NCI-H446 (cell line): Measurements from ENCODE around the gene ABCA13.

Source experiments
- DNase-seq, 2 experiments: peaks; one replicate each; lab custom pipeline; 2025; lab: John Stamatoyannopoulos, UW

The ABCA13 gene

GRCh38 chr7:48515171-48515570 is 343.9 kb downstream of the ABCA13 start:
- DNase-seq, result no peak

DNA sequence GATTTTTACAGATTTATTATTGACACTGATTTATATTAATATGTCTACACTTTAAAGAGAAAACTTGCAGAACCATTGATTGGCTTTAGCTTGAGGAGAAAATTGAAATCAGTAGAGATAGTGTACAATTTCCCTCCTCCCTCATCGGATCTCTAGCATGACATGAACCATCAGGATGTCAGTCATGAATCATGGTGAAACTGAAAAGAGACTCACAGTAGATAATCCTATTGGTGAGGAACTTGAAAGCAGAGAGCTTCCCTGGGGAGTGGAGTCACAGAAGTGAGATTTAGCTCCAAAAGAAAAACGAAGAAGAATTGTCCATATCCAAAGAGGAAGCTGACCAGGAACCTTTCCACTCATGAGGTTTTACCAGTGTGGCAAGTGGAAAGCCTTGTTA is 346.8 kb downstream of the ABCA13 start:
- no peak for DNase-seq

- DNase-seq, result no peak
Observed at GRCh38 chr7:48522692-48523091, 351.4 kb downstream of the ABCA13 start.

GRCh38 chr7:48525736-48526732 is 354.8 kb downstream of the ABCA13 start:
- DNase-seq, result no peak

DNA sequence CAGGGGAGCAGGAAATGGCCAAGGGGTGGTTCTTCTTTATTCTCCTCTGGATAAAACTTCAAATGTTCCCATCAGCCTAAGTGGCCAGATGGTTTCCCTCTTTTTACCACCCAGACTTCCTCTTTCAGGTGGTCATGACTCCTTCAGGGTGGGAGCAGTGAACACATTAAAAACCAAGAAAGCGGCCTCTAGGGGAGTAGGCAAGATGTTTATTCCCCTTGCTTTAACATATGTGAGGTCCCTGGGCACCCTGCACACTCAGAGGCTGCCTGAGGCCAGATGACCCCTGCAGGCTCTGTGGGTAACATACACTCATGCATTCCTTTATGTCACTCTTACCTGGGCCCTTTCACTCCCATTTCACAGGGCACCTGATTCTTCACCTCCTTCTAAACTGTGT is 357.4 kb downstream of the ABCA13 start:
- DNase-seq, result no peak

DNA sequence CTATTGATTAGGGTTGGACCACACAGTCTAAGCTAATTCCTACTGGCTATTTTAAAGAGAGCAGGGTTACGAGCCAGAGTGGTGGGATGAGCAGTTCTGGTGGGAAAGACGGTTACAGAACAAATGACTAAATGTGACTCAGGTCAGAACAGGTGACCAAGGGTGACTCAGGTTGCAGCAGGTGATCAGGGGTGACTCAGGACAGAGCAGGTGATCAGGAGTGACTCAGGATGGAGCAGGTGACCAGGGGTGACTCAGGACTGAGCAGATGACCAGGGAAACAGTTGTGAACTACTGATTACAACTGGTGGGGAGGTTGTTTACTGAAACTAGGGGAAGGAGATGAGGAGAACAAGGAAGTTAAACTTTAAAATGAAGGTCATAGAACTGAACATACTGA is 366.3 kb downstream of the ABCA13 start:
- no peak for DNase-seq

DNA sequence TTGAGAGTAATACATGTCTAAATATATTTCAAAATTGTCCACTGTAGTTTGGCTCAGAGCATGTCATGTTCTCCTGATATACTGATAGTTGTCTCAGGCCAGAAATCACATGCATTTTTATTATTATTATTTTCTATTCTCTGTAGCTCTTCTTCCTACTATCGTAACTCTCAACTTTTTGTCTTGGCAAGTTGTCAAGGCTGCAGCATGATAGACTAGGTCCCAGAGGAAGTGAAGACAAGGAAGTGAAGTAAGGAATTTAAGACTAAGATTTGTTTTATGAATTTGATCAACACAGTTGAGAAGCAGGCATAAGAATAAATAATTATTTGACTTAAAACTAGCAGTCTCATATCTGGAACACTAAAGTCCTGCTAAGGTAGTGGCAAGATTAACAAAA is 369.5 kb downstream of the ABCA13 start:
- no peak for DNase-seq

DNA sequence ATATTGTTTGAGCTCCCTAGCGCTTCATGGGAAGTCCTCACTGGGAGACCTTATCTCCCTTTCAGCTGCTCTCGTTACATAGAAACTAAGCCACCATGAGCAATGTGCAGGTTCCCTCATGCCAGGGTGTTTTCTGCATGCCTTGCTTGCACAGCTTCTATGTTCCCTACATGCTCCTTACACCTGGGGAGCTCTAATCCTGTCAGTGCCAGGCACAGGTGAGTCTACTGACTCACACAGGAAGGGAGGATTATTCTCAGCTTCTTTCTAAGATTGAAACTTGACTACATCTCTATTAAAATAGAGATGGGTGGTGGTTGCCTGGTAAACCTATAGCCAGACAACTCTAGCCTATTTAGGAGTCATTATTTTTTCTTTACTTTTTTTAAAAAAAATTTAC is 377.4 kb downstream of the ABCA13 start:
- no peak for DNase-seq

DNA sequence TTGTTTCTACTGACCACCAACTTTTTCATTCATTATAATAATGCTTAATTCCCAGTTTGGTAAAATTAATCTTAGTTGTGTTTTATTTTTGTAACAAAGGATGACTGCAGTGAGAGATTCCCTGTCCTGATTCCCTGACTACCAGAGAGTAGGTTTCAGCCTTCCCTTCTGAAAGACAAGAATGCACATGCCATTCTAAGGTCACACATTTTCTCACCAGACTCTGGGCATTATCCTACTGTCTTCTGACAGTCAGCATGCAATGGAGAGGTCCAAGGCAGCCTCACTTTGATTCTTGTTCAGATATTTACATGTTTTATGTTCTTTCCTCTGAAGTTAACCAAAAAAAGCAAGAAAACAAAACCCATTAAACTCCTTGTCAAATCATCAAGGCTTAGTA is 380.4 kb downstream of the ABCA13 start:
- DNase-seq, result no peak

DNA sequence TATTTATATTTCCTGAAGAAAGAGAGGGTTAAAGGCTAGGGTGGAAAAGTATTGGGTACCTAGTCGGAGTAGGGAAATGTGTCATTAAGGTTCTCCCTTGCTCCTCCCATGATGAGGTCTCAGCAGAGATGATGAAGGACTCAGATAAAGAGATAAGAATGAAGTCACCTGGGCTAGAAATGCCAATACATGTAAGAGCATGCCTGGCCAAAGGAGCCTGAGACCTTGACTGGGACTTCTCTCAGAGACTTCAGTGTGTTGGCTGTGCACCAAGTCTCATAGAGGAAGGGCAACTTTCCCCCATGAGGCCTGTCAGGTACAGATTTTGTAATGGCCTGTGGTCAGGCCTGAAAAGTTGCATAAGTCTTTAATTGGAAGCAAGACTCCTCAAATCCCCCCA is 392.1 kb downstream of the ABCA13 start:
- DNase-seq, result no peak

DNA sequence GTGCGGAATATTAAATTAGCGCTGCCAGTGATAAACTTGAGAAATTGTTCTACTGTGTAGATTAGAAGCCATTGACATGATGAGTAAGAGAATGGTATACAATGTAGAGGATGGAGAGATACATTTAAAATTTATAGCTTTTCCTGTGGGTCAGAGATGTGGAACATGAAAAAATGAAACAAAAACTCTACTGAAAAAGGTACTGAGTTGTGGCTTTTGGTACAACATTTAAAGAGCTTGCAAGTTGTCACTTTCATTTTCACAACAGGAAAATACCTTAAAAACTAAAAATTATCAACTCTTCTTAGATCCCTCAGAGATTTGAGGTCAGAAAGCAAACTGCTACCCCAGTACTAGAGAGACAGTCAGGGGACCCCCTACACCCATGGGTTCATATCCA is 404.3 kb downstream of the ABCA13 start:
- no peak for DNase-seq

GRCh38 chr7:48587475-48587874 is 416.2 kb downstream of the ABCA13 start:
- DNase-seq, result no peak

DNA sequence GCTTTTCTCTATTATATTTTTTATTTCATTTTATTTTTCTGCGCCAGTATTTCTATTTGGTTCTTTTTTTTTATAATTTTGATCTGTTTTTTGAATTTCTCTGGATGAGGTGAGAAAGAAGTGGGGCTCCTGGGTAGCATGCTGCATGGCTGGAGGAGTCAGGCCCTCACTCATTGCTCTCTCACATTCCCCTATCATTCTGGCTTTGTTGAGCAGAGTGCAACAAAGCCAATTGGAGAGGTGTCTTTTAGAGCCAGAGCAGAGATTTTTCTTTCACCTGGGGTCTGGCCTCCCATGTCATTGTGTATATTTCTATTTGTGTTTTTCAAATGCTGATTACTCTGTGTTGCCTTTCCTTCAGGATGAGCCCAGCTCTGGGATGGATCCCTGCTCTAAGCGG is 423.1 kb downstream of the ABCA13 start:
- DNase-seq, result no peak

GRCh38 chr7:48595756-48596155 is 424.5 kb downstream of the ABCA13 start:
- no peak for DNase-seq

DNA sequence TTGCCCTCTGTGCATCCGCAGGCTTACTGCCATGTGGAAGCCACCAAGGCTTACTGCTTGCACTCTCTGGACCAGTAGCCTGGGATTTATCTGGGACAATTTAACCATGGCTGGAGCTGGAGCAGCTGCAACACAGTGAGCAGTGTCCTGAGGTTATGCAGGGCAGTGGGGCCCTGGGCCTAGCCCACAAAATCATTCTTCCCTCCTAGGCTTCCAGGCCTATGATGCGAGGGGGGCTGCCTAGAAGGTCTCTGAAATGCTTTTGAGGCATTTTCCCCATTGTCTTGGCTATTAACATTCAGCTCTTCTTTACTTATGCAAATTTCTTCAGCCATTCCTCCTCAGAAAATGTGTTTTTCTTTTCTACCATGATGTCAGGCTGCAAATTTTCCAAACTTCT is 439.4 kb downstream of the ABCA13 start:
- no peak for DNase-seq

DNA sequence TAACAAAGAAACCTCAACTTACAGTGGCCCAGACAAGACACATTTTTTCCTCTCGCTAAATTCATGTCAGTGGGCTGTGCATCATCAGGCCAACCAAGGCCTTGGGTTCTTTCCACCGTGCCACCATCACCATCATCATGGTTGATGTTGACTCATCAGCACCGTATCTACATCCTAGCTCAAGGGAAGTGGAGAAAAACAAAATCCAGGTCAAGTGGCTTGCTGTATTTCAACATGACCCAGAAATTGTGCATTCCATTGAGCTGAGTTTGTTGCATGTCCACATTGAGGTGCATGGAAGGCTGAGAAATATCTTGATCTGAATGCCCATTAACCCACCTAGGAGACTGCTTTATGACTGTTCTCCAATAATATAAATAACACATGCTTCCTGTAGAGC is 440.7 kb downstream of the ABCA13 start:
- DNase-seq, result no peak

DNA sequence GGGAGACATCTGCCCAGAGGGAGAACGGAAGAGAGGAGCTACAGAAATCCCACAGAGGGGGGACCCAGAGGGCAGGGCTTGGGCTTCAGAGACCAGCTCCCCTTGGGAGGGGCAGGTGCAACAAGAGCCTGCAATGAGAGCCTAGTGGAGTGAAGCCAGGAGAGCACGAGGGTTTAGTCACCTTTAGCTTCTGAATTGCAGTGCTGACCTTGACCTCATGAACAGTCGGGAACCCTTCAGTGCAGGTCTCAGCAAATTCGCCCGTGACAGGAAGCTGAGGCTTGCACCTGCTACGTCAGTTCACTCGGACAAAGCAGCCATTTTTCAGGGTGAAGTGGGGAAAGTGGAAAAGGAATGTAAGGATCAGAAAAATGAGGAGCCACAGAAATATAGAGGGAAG is 446.2 kb downstream of the ABCA13 start:
- no peak for DNase-seq

- DNase-seq, result no peak
Observed at GRCh38 chr7:48617993-48618392, 446.7 kb downstream of the ABCA13 start.

DNA sequence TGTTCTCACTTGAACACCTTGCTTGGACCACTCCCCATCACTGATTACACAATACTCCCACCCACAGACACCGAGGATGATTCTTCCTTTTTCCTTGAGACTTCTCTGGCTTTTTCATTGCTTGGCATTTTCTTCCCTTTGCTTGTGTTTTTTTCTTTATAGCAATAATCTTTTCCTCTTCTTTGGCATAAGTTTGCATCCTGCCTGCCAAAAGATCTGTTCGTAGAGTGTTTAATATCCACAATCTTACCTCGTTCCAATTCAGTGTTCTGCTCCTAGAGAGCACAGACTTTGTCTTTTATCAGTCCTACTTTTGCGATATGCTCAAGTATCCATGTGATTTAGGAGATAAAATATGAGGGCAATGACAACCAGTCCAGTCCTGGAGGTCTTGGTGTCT is 449.8 kb downstream of the ABCA13 start:
- DNase-seq, result peak in 1 of 2 experiments; percentile 13

DNA sequence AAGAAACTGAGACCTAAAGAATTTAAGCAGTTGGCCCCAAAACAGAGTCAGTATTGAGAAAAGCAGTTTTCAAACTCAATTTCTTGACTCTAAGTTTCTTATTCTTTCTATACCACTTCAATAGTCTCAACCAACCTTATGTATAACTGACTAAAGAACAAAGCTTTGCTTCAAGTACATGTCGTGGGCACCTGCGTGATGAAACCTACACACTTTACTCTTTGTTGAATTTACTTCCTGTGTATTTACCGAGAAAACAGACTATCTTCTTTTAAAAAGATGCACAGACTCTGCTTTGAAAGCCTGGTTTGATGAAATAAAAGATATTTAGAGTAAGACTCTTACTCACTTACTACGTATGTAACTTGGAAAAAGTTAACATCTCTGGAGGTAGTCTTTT is 455.9 kb downstream of the ABCA13 start:
- DNase-seq, result no peak

DNA sequence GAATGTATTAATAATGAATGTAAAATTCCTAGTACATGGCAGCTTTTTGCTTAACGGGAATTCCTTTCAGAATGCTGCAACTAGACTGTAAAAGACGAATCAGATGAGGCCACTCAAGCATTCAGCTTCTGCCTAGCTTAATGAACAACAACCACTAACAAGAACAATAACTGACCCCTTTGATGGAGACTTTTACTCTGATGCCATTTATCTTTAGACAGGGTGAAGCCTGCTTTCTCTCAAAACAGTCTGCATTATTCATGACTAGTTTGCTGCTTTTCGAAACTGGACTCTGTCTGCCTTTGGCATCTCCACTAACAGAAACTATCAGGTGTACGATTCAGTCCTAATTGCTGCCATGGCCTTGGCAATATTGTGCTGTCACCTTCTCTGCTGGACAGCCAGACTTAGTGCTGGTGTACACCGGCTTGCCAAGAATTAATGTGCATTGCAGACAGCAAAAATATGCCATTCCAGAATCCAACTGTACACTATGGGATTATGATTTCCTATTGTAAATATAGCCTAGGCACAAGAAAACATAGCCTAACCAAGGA is 457.6 kb downstream of the ABCA13 start:
- DNase-seq, result no peak

- no peak for DNase-seq
Observed at GRCh38 chr7:48634116-48634632, 462.9 kb downstream of the ABCA13 start.

GRCh38 chr7:48635796-48636195 is 464.5 kb downstream of the ABCA13 start:
- DNase-seq, result no peak
